ENCODE results near the gene ZNF408.

Gene ZNF408

GRCh38 chr11:46731545-46731944 is 30.7 kb downstream of the ZNF408 start:
- Histone ChIP-seq H3K79me2 (ENCODE audit: insufficient read depth, low read length) (no peaks in the 10 kb centered on the region), H2AFZ (ENCODE audit: low read length) (no peak overlapping the region), H3K36me3 (ENCODE audit: insufficient read depth, low read length) (no peaks in the 10 kb centered on the region), H3K9me3 (ENCODE audit: low read length) (no peaks in the 10 kb centered on the region), H3K4me1 (ENCODE audit: insufficient read depth, low read length, severe bottlenecking) (no peaks in the 10 kb centered on the region), H3K4me2 (ENCODE audit: low read length) (no peak overlapping the region), H3K27me3 (ENCODE audit: insufficient read depth, low read length) (no peaks in the 10 kb centered on the region), H3K9ac (ENCODE audit: low read length) (no peak overlapping the region), H3F3A (ENCODE audit: insufficient read depth, low read length) (no peaks in the 10 kb centered on the region), H3K27ac (ENCODE audit: low read depth, low read length, poor library complexity, severe bottlenecking) (no peak overlapping the region), H3K9me2 (ENCODE audit: low read depth, low read length) (no peaks in the 10 kb centered on the region), H4K20me1 (ENCODE audit: insufficient read depth, low read length) (no peaks in the 10 kb centered on the region), H3K4me3 (ENCODE audit: low read depth, low read length, poor library complexity, severe bottlenecking) (no peak overlapping the region)
- TF ChIP-seq EZH2 (IDR thresholded peaks at IDR 0.05; ENCODE audit: borderline replicate concordance, low read length) (no peak), CTCF (IDR thresholded peaks at IDR 0.05; ENCODE audit: low read length) (no peak)

GRCh38 chr11:46733234-46733633 is 32.4 kb downstream of the ZNF408 start:
- TF ChIP-seq CTCF (IDR thresholded peaks at IDR 0.05; ENCODE audit: low read length) (no peak), EZH2 (IDR thresholded peaks at IDR 0.05; ENCODE audit: borderline replicate concordance, low read length) (no peak)
- no peaks in the 10 kb centered on the region for H3K27me3 ChIP-seq (ENCODE audit: insufficient read depth, low read length)

GRCh38 chr11:46736146-46736545 is 35.3 kb downstream of the ZNF408 start:
- no peak overlapping the region for H2AFZ ChIP-seq (ENCODE audit: low read length)
- H3K9me3 ChIP-seq (ENCODE audit: low read length) = no peaks in the 10 kb centered on the region
- no peaks in the 10 kb centered on the region for H3K4me1 ChIP-seq (ENCODE audit: insufficient read depth, low read length, severe bottlenecking)
- no peaks in the 10 kb centered on the region for H3F3A ChIP-seq (ENCODE audit: insufficient read depth, low read length)
- no peaks in the 10 kb centered on the region for H3K9me2 ChIP-seq (ENCODE audit: low read depth, low read length)
- no peak overlapping the region for H3K27ac ChIP-seq (ENCODE audit: low read depth, low read length, poor library complexity, severe bottlenecking)
- H3K79me2 ChIP-seq (ENCODE audit: insufficient read depth, low read length) = no peaks in the 10 kb centered on the region
- H3K9ac ChIP-seq (ENCODE audit: low read length) = no peak overlapping the region
- no peak overlapping the region for H3K4me2 ChIP-seq (ENCODE audit: low read length)
- no peaks in the 10 kb centered on the region for H3K27me3 ChIP-seq (ENCODE audit: insufficient read depth, low read length)
- TF ChIP-seq EZH2 (IDR thresholded peaks at IDR 0.05; ENCODE audit: borderline replicate concordance, low read length) (no peak), CTCF (IDR thresholded peaks at IDR 0.05; ENCODE audit: low read length) (no peak)
- peaks cover 2% of the 10 kb centered on the region for H3K36me3 ChIP-seq (ENCODE audit: insufficient read depth, low read length)
- H3K4me3 ChIP-seq (ENCODE audit: low read depth, low read length, poor library complexity, severe bottlenecking) = no peak overlapping the region
- H4K20me1 ChIP-seq (ENCODE audit: insufficient read depth, low read length) = no peaks in the 10 kb centered on the region

More at GRCh38 chr11:46733234-46733633, 32.4 kb downstream of the ZNF408 start:
- H2AFZ ChIP-seq (ENCODE audit: low read length) = no peak overlapping the region
- no peak overlapping the region for H3K27ac ChIP-seq (ENCODE audit: low read depth, low read length, poor library complexity, severe bottlenecking)
- no peak overlapping the region for H3K9ac ChIP-seq (ENCODE audit: low read length)
- no peaks in the 10 kb centered on the region for H3K9me2 ChIP-seq (ENCODE audit: low read depth, low read length)
- H3K79me2 ChIP-seq (ENCODE audit: insufficient read depth, low read length) = no peaks in the 10 kb centered on the region
- H3F3A ChIP-seq (ENCODE audit: insufficient read depth, low read length) = no peaks in the 10 kb centered on the region
- no peaks in the 10 kb centered on the region for H3K4me1 ChIP-seq (ENCODE audit: insufficient read depth, low read length, severe bottlenecking)
- no peaks in the 10 kb centered on the region for H3K9me3 ChIP-seq (ENCODE audit: low read length)
- no peak overlapping the region for H3K4me3 ChIP-seq (ENCODE audit: low read depth, low read length, poor library complexity, severe bottlenecking)
- no peaks in the 10 kb centered on the region for H4K20me1 ChIP-seq (ENCODE audit: insufficient read depth, low read length)
- H3K4me2 ChIP-seq (ENCODE audit: low read length) = no peak overlapping the region
- H3K36me3 ChIP-seq (ENCODE audit: insufficient read depth, low read length) = no peaks in the 10 kb centered on the region
